Activated CD8-positive, alpha-beta T cell treated with anti-CD3 and anti-CD28 coated beads for 36 hours (primary cell): Measurements from ENCODE around the gene ATP2A1. TPM values are rescaled to one million over a fixed set of nuclear protein-coding genes. Genes with fewer than 3 reads are reported as not detected.

Source experiments
- ATAC-seq: fragments of 200-7000 bp; cut with Tn5 transposase; one replicate; pipeline ENCODE4 v1.10.0; 2021; ENCODE audit warnings: mild to moderate bottlenecking, moderate library complexity
- CTCF ChIA-PET: fragments of 350-600 bp; sonication (Branson Sonifier 250); formaldehyde crosslinking; loops from one replicate; lab custom pipeline; 2021; ENCODE audit warnings: antibody characterized with exemption; lab: Charles Lee
- POLR2A ChIA-PET: fragments of 350-600 bp; sonication (Branson Sonifier 250); formaldehyde crosslinking; loops from one replicate; lab custom pipeline; 2021; ENCODE audit warnings: antibody characterized with exemption; lab: Charles Lee
- DNase-seq: peaks from one replicate; pipeline ENCODE4 v3.0.0-alpha.2; 2020
- H3K27ac Mint-ChIP-seq: one replicate; pipeline ENCODE4 v1.8.0; 2021; ENCODE audit warnings: mild to moderate bottlenecking, mixed read lengths
- H3K27me3 Mint-ChIP-seq: one replicate; pipeline ENCODE4 v1.8.0; 2021; ENCODE audit warnings: mixed read lengths
- H3K36me3 Mint-ChIP-seq: one replicate; pipeline ENCODE4 v1.8.0; 2021; ENCODE audit warnings: low read depth, mixed read lengths
- H3K4me1 Mint-ChIP-seq: one replicate; pipeline ENCODE4 v1.8.0; 2021; ENCODE audit warnings: low read depth, mixed read lengths
- H3K4me3 Mint-ChIP-seq: one replicate; pipeline ENCODE4 v1.8.0; 2021; ENCODE audit warnings: mild to moderate bottlenecking, moderate library complexity, mixed read lengths
- H3K9me3 Mint-ChIP-seq: one replicate; pipeline ENCODE4 v1.8.0; 2021; ENCODE audit warnings: mixed read lengths
- CTCF ChIP-seq: fragments of 200-600 bp; IDR thresholded peaks from one replicate; pipeline ENCODE4 v1.8.0; 2022; ENCODE audit warnings: antibody characterized with exemption, mild to moderate bottlenecking
- intact Hi-C: fragments of 100-400 bp; cut with micrococcal nuclease; formaldehyde crosslinking; loops from one replicate; pipeline ENCODE4 v1.10.0; 2022
- total RNA-seq, 2 experiments: library from RNA; stranded (reverse); gene quantifications; one replicate each; pipeline ENCODE4 v1.2.3, GENCODE V29; 2021

The ATP2A1 gene
- total RNA-seq, 2 experiments from 2014 or later, result 2.1 to 2.5 TPM

GRCh38 chr16:28891964-28892890 lies 13.9 kb downstream of the ATP2A1 start:
- Mint-ChIP-seq H3K36me3 (no peaks in the 10 kb centered on the region), H3K4me3 (no peak overlapping the region), H3K27ac (no peak overlapping the region), H3K27me3 (no peaks in the 10 kb centered on the region), H3K9me3 (no peaks in the 10 kb centered on the region), H3K4me1 (no peaks in the 10 kb centered on the region)
- DNase-seq, result no peak
- ATAC-seq, result no peak
- TF ChIP-seq CTCF, result no peak
- ChIA-PET CTCF (no interaction called here), POLR2A (no interaction called here)
- intact Hi-C loops, result no loop called here

GRCh38 chr16:28893291-28893690 lies 15.0 kb downstream of the ATP2A1 start:
- DNase-seq (no peak), ATAC-seq (no peak)
- Mint-ChIP-seq H3K36me3 (no peaks in the 10 kb centered on the region), H3K4me3 (no peak overlapping the region), H3K9me3 (no peaks in the 10 kb centered on the region), H3K27ac (no peak overlapping the region), H3K27me3 (no peaks in the 10 kb centered on the region), H3K4me1 (no peaks in the 10 kb centered on the region)
- CTCF ChIA-PET, result no interaction called here
- intact Hi-C loops, result no loop called here
- no peak for TF ChIP-seq CTCF
- POLR2A ChIA-PET, result no interaction called here

- Mint-ChIP-seq H3K27ac (no peak overlapping the region), H3K36me3 (no peaks in the 10 kb centered on the region), H3K4me3 (no peak overlapping the region), H3K4me1 (no peaks in the 10 kb centered on the region), H3K27me3 (no peaks in the 10 kb centered on the region), H3K9me3 (no peaks in the 10 kb centered on the region)
- DNase-seq (no peak), ATAC-seq (no peak)
- no peak for TF ChIP-seq CTCF
- CTCF ChIA-PET, result interaction anchor here (1.9 kb wide), 1 partner anchor 50 kb away, joined by 8 read pairs; no protein-coding TSS in a partner anchor
- intact Hi-C loops, result no loop called here
- POLR2A ChIA-PET, result interaction anchor here (0.6 to 0.7 kb wide), 2 partner anchors 38 to 70 kb away, joined by 3 read pairs; no protein-coding TSS in a partner anchor
Measured at GRCh38 chr16:28895609-28896008, 17.3 kb downstream of the ATP2A1 start.

DNA sequence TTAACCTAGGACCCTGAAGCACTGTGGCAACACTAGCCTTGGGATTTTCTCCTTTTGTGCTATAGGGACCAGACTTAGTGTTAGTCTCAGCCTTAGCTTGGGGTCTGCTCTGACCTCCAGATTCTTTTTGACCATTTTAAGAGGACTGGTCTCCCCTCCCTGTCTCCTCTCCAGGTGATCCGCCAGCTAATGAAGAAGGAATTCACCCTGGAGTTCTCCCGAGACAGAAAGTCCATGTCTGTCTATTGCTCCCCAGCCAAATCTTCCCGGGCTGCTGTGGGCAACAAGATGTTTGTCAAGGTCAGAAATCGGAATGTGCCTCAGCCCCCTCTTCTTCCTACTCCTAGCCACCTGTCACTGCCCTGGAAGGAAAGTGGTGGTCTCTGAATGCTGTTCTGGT lies 19.5 kb downstream of the ATP2A1 start:
- Mint-ChIP-seq H3K27ac (no peak overlapping the region), H3K27me3 (no peaks in the 10 kb centered on the region), H3K9me3 (no peaks in the 10 kb centered on the region), H3K4me1 (peaks cover 2% of the 10 kb centered on the region), H3K36me3 (no peaks in the 10 kb centered on the region), H3K4me3 (no peak overlapping the region)
- ATAC-seq (no peak), DNase-seq (no peak)
- TF ChIP-seq CTCF, result no peak
- intact Hi-C loops, result no loop called here
- POLR2A ChIA-PET, result no interaction called here
- CTCF ChIA-PET, result no interaction called here

DNA sequence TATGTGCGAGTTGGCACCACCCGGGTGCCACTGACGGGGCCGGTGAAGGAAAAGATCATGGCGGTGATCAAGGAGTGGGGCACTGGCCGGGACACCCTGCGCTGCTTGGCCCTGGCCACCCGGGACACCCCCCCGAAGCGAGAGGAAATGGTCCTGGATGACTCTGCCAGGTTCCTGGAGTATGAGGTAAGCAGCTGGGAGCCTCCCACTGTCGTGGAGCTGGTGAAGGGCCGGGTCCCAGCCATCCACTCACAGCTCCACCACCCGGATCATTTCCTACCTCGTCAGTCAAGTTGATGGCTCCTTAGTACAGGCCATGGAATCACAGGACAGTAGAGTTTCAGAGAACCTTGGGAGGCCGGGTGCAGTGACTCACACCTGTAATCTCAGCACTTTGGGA lies 20.0 kb downstream of the ATP2A1 start:
- Mint-ChIP-seq H3K27ac (no peak overlapping the region), H3K36me3 (no peaks in the 10 kb centered on the region), H3K4me3 (no peak overlapping the region), H3K9me3 (no peaks in the 10 kb centered on the region), H3K4me1 (peaks cover 4% of the 10 kb centered on the region), H3K27me3 (no peaks in the 10 kb centered on the region)
- CTCF ChIA-PET, result no interaction called here
- intact Hi-C loops, result no loop called here
- no peak for TF ChIP-seq CTCF
- POLR2A ChIA-PET, result no interaction called here
- DNase-seq (no peak), ATAC-seq (no peak)
